ENCODE data around the gene ST6GALNAC1. TPM values are rescaled to one million over a fixed set of nuclear protein-coding genes. Genes with fewer than 3 reads are reported as not detected.

Gene ST6GALNAC1
- total and polyA plus RNA-seq, 2 of the 13 experiments (the other 11 are each of a cell fraction or from before 2014, with no cell fraction given): not detected

DNA sequence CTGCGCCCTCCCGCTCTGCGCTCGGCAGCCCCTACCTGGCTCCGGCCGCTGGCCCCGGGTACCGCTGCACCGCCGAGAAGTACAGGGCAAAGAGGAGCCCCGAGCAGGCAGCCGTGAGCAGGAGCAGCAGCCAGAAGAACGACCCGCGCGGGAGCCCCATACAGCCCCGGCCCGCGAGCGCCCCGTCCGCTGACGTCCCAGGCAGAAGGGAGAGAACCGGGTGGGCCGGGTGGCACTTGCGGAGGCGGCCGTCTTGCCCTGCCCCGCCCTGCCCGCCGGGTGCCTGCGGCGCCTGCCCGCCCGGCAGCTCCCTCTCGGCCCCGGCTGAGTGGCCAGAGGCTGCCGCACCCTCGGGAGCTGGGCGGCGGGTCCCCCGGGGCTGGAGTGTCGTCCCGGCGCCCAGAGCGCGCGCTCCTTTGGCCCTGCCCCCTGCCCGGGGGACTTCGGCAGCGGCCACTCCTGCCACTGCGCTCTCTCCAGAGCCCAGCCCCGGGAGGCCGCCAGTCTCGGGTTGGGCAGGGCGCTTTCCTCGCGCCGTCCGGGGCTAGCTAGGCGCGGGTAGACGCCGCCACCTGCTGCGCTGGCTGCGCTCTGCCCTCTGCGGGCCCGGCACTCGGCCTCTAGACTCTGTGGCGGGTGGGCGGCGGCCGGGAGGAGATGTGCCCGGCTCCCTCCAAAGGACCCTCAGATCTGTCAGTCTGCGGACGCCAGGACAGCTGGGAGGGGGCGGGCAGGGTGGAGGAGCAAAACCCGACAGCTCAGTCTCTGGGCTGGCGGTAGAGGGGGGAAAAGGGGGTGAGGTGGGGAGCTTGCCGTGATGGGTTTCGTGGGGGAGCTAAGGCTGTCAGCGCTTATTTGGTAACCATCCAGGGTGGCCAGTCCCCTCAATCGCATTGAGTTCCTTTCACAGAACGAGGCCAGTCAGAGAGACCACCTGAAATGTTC lies 57.6 kb downstream of the ST6GALNAC1 start, which contains the start of gene ST6GALNAC2 (continued):
- TF ChIP-seq ZBTB8A (CRISPR knock-in tag; IDR thresholded peaks at IDR 0.05; ENCODE audit: borderline replicate concordance, low read depth): no peak
- no peak for TF ChIP-seq NFRKB (IDR thresholded peaks at IDR 0.05)
- TF ChIP-seq ZNF253 (CRISPR knock-in tag; IDR thresholded peaks at IDR 0.05; ENCODE audit: borderline replicate concordance): no peak
- TF ChIP-seq ZNF441 (CRISPR knock-in tag; IDR thresholded peaks at IDR 0.05; ENCODE audit: borderline replicate concordance): peak; percentile 28; the same call in 1 of the 2 replicates
- peak; percentile 47 for TF ChIP-seq ELF3 (CRISPR knock-in tag; IDR thresholded peaks at IDR 0.05)
- TF ChIP-seq, protein P1, sequence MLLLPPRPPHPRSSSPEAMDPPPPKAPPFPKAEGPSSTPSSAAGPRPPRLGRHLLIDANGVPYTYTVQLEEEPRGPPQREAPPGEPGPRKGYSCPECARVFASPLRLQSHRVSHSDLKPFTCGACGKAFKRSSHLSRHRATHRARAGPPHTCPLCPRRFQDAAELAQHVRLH (CRISPR knock-in tag; IDR thresholded peaks at IDR 0.05; ENCODE audit: borderline replicate concordance, low read depth): peak; percentile 52; the same call in 1 of the 2 replicates
- TF ChIP-seq SOX5 (CRISPR knock-in tag; IDR thresholded peaks at IDR 0.05; ENCODE audit: borderline replicate concordance): peak; percentile 49; the same call in 1 of the 2 replicates
- TF ChIP-seq NR2F6 (IDR thresholded peaks at IDR 0.05): no peak
- TF ChIP-seq NR2F6 (CRISPR knock-in tag; IDR thresholded peaks at IDR 0.05): peak; percentile 8; the same call in 1 of the 2 replicates
- TF ChIP-seq, protein P2, sequence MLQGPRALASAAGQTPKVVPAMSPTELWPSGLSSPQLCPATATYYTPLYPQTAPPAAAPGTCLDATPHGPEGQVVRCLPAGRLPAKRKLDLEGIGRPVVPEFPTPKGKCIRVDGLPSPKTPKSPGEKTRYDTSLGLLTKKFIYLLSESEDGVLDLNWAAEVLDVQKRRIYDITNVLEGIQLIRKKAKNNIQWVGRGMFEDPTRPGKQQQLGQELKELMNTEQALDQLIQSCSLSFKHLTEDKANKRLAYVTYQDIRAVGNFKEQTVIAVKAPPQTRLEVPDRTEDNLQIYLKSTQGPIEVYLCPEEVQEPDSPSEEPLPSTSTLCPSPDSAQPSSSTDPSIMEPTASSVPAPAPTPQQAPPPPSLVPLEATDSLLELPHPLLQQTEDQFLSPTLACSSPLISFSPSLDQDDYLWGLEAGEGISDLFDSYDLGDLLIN (CRISPR knock-in tag; IDR thresholded peaks at IDR 0.05; ENCODE audit: borderline replicate concordance): no peak; the same call in 1 of the 2 replicates
- TF ChIP-seq, protein P3, sequence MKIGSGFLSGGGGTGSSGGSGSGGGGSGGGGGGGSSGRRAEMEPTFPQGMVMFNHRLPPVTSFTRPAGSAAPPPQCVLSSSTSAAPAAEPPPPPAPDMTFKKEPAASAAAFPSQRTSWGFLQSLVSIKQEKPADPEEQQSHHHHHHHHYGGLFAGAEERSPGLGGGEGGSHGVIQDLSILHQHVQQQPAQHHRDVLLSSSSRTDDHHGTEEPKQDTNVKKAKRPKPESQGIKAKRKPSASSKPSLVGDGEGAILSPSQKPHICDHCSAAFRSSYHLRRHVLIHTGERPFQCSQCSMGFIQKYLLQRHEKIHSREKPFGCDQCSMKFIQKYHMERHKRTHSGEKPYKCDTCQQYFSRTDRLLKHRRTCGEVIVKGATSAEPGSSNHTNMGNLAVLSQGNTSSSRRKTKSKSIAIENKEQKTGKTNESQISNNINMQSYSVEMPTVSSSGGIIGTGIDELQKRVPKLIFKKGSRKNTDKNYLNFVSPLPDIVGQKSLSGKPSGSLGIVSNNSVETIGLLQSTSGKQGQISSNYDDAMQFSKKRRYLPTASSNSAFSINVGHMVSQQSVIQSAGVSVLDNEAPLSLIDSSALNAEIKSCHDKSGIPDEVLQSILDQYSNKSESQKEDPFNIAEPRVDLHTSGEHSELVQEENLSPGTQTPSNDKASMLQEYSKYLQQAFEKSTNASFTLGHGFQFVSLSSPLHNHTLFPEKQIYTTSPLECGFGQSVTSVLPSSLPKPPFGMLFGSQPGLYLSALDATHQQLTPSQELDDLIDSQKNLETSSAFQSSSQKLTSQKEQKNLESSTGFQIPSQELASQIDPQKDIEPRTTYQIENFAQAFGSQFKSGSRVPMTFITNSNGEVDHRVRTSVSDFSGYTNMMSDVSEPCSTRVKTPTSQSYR (CRISPR knock-in tag; IDR thresholded peaks at IDR 0.05; ENCODE audit: borderline replicate concordance): peak; percentile 59; the same call in 1 of the 2 replicates
- TF ChIP-seq GPBP1L1 (CRISPR knock-in tag; IDR thresholded peaks at IDR 0.05): no peak
- no peak for TF ChIP-seq NR3C1 (CRISPR knock-in tag; IDR thresholded peaks at IDR 0.05)
- TF ChIP-seq, protein P4, sequence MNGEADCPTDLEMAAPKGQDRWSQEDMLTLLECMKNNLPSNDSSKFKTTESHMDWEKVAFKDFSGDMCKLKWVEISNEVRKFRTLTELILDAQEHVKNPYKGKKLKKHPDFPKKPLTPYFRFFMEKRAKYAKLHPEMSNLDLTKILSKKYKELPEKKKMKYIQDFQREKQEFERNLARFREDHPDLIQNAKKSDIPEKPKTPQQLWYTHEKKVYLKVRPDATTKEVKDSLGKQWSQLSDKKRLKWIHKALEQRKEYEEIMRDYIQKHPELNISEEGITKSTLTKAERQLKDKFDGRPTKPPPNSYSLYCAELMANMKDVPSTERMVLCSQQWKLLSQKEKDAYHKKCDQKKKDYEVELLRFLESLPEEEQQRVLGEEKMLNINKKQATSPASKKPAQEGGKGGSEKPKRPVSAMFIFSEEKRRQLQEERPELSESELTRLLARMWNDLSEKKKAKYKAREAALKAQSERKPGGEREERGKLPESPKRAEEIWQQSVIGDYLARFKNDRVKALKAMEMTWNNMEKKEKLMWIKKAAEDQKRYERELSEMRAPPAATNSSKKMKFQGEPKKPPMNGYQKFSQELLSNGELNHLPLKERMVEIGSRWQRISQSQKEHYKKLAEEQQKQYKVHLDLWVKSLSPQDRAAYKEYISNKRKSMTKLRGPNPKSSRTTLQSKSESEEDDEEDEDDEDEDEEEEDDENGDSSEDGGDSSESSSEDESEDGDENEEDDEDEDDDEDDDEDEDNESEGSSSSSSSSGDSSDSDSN (CRISPR knock-in tag; IDR thresholded peaks at IDR 0.05): peak; percentile 96
- TF ChIP-seq TMF1 (CRISPR knock-in tag; IDR thresholded peaks at IDR 0.05; ENCODE audit: low read depth): peak; percentile 62; the same call in 1 of the 2 replicates
- peak; percentile 56 for TF ChIP-seq ZFX (CRISPR knock-in tag; IDR thresholded peaks at IDR 0.05; ENCODE audit: low read depth)
- peak; percentile 40; the same call in 1 of the 2 replicates for TF ChIP-seq CCDC6 (CRISPR knock-in tag; IDR thresholded peaks at IDR 0.05)

Measured in HepG2 (cell line).